Measurements from ENCODE around the gene ANOS1.

DNA sequence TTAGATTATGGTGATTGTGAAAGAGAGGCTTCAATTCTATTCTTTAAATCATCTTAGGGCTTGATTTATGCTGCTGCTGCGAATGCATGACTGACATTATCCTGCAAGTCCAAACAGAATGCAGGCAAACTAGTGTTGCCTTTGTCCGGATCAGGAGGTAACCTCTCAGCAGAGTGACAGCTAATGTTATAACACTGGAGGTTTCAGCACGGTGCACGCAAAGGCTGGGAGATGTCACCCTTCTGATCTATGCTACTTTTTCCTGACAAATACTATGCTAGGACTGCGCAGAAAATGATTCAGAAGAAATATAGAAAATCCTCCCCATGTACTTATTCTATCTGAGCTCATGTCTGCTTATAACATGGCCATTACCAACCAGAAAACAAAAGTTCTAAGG lies 48.2 kb downstream of the ANOS1 start:
- TF ChIP-seq, protein P1, sequence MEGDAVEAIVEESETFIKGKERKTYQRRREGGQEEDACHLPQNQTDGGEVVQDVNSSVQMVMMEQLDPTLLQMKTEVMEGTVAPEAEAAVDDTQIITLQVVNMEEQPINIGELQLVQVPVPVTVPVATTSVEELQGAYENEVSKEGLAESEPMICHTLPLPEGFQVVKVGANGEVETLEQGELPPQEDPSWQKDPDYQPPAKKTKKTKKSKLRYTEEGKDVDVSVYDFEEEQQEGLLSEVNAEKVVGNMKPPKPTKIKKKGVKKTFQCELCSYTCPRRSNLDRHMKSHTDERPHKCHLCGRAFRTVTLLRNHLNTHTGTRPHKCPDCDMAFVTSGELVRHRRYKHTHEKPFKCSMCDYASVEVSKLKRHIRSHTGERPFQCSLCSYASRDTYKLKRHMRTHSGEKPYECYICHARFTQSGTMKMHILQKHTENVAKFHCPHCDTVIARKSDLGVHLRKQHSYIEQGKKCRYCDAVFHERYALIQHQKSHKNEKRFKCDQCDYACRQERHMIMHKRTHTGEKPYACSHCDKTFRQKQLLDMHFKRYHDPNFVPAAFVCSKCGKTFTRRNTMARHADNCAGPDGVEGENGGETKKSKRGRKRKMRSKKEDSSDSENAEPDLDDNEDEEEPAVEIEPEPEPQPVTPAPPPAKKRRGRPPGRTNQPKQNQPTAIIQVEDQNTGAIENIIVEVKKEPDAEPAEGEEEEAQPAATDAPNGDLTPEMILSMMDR (IDR thresholded peaks at IDR 0.05 in 4 of 5, conservative IDR thresholded peaks at IDR 0.05 in 1 of 5) = no peak
- TF ChIP-seq POLR2A (IDR thresholded peaks at IDR 0.05) = no peak
